Right lung (tissue), 5 donors: ENCODE results near the gene MAPK7. TPM values are rescaled to one million over a fixed set of nuclear protein-coding genes. Genes with fewer than 3 reads are reported as not detected.
"Not testable (repeated sequence)": the region's sequence is repeated elsewhere in the genome, so short reads cannot be mapped to it uniquely, and the experiment has no call there.

Experiments used
- DNase-seq, 2 donors: peaks; one replicate each; pipeline ENCODE4 v3.0.0-alpha.2; 2013
- polyA plus RNA-seq, 5 donors: library from polyadenylated mRNA; unstranded; fragments of 120-200 nt; gene quantifications; one replicate each; pipeline versions ENCODE4 v1.2.1 to v1.2.3, GENCODE V29; 2013; ENCODE audit warnings: inconsistent platforms in 1 of 5, low replicate concordance in 1 of 5; ENCODE audit not compliant: insufficient read length in 5 of 5, insufficient read depth in 1 of 5

MAPK7 gene
- polyA plus RNA-seq, 5 donors: 19.6 to 30.4 (median 20.8) TPM

DNA sequence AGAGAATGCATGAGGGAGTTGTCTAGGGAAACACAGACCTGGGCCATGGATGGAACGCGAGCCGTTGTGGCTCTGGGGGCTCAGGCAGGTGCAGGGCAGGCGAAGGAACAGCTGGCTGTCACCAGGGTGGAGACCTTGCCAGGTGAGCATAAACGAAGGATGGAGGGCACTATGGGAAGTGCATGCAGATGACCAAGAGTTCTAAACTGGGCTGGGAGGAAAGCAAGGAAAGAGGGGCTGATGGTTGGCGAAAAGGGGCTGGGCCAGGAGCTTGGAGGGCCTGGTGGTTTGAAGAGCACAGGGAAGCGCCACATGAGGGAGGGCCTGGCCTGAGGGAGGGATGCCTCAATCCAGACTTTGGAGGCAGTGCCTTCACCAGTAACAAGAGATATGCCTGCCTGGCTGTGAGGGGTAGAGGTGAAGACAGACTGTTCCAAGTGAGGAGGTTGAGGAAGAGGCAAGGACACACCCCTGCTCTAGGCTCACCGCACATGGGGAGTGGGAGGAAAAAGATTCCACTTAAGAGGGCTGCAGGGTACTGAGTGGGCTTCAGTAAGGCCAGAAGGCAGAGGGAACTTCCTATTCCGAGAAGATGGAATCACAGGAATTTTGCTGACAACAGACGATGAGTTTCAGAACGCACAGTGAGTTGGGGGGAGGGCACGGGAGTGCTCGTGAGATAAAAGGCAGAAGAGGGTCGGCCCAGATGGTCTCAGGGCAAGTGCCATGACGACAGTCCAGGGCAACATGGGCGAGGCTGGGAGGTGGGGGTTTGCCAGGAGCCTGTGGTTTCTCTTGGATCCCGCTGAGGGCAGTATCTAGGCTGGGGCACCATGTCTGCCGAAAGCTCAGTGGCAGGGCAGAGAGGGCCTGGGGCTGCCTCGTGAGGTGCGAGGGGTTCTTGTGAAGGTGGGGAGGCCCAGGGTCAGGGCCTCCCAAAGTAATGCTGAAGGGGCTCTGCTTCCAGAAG is 36.4 kb upstream of the MAPK7 start:
- no peak for DNase-seq

GRCh38 chr17:19342611-19343255 is 35.6 kb upstream of the MAPK7 start:
- DNase-seq: no peak

DNA sequence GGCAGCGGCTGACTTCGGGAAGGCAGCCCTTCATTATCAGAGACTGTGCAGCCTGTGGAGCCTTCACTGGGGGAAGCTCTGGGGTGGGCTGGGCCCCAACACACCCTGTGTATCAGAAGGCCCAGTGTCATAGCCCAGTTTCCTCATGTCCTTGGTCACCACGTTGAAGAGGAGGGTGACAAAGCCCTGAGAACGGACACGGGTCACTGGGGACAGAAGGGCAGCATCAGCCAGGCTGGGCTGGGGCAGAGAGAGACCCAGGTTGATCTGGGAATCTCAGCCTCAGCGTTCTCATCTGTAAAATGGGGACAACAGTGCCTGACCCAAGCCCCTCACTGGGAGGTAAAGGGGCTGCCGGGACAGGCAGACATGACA is 35.1 kb upstream of the MAPK7 start:
- no peak for DNase-seq

- DNase-seq: no peak
Measured at GRCh38 chr17:19343671-19344151, 34.6 kb upstream of the MAPK7 start.

DNA sequence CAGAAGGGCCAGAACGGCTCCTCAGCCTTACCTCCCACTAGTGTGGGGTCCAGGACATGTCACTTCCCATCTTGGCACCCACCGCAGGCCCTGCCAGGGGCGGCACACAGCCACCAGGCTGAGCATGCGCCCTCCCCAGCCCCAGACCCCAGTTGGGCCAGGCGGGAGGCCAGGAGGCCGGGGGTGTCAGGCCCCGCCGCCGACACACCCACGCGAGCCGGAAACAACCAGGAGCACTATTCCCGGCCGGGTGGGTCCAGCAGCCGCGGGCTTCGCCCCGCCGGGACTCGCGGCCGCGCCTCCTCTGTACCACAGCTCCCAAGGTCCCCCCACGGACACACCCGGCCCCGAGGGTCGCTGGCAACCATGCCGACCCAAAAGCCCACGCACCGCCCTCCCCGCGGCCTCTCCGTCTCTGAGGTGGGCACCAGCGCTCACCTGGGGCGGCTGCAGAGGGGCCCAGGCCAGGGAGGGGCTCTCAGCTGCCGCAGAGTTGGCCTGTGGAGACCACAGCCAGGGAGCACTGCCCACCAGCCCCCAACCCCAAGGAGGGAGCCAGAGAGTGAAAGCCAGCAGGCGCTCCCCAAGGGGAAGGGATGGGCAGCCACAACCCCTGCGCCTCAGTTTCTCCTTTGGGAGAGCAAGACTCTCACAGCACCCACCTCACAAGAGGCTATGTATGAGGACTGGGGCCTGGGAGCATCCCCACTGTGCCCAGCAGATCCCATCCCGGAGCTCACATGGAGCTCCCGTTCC is 33.8 kb upstream of the MAPK7 start:
- DNase-seq: no peak

DNA sequence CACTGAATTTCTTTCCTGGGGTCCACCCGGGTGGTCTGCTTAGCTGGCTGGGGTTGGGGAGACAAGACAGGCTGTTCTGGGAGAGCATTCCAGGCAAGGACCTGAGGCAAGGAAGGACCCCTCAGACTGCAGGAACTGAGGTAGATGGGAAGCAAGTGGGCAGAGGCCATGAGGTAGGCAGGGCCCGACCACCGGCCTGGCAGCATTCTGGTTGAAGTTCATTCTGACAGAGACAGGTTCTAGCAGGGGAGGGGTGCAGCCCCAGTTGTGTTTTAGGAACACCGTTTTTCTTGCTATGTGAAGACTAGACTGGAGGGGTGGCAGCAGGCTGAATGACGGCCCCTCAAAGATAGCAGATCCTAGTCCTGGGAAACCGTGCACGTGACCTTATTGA is 33.2 kb upstream of the MAPK7 start:
- DNase-seq: no peak

DNA sequence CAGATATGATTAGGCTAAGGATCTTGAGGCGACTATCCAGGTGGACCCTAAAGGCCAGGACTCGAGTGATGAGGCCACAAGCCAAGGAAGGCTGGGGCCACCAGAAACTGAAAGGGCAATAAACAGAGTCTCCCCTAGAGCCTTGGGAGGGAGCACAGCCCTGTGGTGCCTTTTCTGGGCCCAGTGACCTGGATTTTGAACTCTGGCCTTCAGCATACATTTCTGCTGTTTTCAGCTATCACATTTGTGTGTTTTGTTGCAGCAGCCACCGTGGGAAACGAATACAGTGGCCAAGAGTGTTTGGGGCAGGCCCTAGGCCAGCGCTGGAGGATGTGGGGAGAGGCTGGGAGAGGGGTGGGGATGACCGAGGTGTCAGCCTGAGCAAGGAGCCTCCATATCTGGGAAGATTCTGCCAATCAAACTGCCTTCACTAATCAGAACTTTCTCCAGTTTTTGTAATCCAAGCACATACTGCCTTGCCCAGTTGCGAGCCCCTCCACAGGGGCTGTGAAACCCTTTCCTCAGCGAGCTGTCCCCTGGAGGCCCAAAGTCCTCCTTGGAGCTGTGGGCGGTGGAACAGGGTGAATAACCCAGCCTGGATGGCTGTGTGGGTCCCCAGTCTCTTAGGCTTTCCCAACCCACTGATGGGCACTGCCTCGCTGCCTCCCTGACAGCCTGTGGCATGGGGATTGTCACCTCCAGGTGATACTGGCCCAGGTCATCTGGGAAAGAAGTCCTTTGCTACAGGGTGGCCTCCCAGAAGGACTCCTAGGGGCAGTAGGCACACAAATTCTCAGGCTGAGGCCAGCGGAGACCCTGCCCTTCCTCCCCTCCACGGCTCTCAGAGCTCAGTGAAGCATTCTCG is 32.6 kb upstream of the MAPK7 start:
- no peak for DNase-seq

- DNase-seq: no peak
Measured at GRCh38 chr17:19346351-19347255, 31.7 kb upstream of the MAPK7 start.

- no peak for DNase-seq
Measured at GRCh38 chr17:19347323-19348080, 30.8 kb upstream of the MAPK7 start.

- no peak for DNase-seq
Measured at GRCh38 chr17:19348081-19348650, 30.1 kb upstream of the MAPK7 start.

- DNase-seq: no peak
Measured at GRCh38 chr17:19348806-19349205, 29.5 kb upstream of the MAPK7 start.

- not testable (repeated sequence) for DNase-seq
Measured at GRCh38 chr17:19353401-19353800, 24.9 kb upstream of the MAPK7 start.

DNA sequence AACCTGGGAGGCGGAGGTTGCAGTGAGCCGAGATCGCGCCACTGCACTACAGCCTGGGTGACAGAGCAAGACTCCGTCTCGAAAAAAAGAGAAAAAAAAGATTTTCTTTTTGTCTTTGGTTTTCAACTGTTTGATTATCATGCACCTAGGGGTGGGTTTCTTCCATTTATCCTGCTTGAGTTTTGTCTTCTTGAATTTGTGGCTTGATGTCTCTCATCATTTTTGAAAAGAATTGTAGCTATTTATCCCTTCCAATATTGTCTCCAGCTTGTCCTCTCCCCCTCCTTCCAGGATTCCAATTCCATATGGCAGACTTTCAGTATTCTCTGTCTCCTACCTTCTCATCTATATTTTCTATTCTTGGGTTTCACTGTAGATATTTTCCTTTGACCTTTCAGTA is 23.6 kb upstream of the MAPK7 start:
- DNase-seq: no peak

- DNase-seq: no peak
Measured at GRCh38 chr17:19357351-19357750, 20.9 kb upstream of the MAPK7 start.

DNA sequence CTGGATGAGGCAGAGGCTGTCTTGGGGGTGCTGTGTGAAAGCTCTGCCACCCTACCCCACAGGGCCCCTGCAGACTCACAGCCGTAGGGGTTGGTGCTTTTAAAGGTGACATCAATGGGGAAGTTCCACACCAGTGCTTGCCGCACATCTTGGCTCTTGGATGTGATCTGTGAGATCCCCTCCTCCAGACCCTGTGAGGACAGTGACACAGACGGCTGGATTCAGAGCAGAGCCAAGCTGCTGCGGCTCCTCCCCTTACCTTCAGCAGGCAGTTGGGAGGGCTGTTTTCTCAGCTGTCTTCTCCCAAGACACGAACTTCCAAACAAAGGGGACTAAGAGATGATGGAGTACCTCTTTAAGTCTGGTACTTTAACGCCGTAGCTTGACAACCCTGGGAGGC is 20.5 kb upstream of the MAPK7 start:
- no peak for DNase-seq

DNA sequence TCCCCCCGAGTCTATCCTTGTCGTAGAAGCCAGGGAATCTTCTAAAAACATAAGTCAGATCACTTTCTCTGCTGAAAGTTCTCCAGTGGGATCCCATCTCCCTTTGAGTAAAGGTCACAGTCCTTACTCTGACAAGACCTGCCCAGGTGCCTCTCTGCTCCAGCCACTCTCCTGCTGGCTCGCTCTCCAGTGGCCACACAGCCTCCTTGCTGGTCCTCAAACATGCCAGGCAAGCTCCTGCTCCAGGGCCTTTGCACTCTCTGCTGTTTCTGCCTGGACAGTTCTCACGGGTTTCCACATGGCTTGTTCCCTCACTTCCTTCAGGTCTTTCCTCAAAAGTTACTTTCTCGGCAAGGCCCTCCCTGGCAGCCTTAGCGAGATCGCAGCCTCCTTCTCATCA is 19.1 kb upstream of the MAPK7 start:
- DNase-seq: no peak

DNA sequence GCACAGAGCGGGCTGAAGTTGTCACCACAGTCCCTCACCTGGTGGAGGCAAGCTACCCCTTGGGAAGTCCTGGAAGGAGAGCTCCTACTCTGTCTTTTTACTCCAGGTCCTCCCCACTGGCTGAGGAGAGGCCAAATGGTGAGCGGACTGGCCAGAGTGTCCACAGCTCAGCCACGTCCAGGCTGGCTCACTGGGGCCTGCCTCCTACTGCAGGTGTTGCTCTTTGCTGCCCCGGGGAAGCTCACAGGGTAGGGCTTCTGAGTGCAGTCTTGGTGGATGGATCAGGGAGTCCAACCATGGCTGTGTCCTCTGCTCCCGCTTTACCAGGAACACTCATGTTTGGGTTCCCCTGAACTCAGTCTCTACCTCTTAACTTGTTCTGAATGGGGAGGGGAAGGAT is 18.4 kb upstream of the MAPK7 start:
- no peak for DNase-seq

GRCh38 chr17:19360772-19361171 is 17.5 kb upstream of the MAPK7 start:
- DNase-seq: no peak

DNA sequence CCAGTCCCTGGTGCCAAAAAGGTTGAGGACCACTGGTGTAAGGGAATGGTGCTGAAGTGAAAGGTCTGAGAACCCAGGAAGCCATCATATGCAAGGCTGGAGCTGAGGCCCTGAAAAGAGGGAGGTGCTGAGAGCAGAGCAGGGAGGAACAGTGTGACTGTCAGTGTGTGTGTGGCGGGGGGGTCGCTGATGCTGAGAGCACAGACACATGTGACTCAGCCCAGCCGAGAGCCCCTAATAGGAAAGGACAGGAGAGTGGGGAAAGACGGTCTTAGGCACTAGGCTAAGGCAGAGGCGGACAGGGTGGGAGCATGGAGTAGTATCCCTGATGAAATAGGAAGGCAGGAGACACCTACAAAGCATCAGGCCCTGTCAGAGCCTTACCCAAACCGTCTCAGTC is 17.0 kb upstream of the MAPK7 start:
- no peak for DNase-seq
